Kidney capillary endothelial cell (primary cell): ENCODE data around the gene MYH7B.

Experiments used
- DNase-seq: peaks from one replicate; pipeline ENCODE4 v3.0.0-alpha.2; 2018; ENCODE audit warnings: low spot score

The MYH7B gene

DNA sequence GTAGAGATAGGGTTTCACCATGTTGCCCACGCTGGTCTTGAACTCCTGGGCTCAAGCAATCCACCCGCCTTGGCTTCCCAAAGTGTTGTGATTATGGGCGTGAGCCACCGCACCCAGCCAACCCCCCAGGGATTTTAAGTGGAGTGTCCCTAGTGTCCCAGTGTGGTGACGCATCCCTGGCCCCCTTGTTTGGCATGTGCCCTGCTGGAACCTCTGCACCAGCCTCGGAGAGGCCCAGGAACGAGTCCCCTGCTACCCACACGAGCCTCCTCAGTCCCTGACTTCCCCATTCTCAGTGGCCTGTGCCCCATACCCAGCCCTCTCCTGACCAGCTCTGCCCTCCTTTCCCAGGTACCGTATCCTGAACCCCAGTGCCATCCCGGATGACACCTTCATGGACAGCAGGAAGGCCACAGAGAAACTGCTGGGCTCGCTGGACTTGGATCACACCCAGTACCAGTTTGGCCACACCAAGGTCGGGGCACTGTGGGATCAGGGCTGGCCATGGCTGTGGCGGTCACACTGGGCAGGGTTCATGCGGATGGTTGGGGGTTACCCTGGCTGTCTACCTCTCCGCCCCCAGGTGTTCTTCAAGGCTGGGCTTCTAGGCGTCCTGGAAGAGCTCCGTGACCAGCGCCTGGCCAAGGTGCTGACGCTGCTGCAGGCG, 37.2 kb downstream of the MYH7B start:
- no peak for DNase-seq

DNA sequence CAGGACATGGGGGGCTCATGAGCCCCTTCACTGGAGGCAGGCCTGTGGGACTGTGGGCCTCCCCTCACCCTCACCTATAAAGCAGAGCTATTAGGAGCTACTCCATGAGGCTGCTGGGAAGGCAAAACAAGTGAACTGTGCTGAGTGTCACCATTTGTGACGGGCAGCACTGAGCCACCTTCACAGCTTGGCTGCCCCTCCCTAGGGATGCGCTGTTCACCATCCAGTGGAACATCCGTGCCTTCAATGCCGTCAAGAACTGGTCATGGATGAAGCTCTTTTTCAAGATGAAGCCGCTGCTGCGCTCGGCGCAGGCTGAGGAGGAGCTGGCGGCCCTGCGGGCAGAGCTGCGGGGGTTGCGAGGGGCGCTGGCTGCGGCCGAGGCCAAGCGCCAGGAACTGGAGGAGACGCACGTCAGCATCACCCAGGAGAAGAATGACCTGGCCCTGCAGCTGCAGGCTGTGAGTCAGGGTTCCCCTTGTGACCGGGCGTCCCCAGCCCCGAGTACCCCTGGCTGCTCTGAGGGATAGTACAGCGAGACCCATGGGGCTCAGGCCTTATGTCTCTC, 38.4 kb downstream of the MYH7B start:
- DNase-seq = no peak

DNA sequence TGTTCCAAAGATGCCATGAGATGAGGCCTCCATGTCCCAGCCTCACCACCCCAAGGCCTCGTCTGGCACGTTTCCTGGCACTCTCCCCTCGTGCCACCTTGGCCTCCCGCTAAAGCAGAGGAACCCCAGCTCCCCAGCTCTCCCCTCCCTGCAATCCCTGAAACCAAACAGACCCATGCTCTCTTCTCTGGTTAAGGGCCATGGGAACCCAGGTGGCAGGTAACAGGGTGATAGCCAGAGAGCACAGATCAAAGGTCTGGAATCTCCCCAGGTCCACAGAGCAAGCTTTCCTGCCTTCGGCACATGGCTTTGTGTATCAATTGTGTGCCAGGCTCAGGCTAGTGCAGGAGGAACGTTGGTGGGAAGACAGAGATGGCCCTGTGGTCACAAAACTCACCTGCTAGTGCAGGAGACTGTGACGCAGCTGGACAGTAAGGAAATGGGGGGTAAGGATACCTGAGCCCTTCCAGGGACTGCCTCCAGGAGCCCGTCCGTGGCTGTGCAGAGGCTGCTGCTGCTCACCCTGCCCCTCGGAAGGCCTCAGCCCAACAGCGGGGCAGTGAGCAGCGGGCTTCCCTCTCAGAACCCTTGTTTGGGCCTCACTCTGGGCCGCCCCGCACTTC, 39.0 kb downstream of the MYH7B start:
- no peak for DNase-seq

DNA sequence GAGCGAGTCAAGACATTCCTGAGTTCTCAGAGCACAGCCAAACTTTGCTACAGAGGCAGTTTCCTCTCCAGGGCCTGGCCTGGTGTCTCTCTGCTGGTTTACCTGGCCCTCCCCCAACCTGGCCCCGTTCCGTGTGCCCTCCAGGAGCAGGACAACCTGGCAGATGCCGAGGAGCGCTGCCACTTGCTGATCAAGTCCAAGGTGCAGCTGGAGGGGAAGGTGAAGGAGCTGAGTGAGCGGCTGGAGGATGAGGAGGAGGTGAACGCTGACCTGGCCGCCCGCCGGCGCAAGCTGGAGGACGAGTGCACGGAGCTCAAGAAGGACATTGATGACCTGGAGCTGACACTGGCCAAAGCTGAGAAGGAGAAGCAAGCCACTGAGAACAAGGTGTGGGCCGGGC, 39.5 kb downstream of the MYH7B start:
- no peak for DNase-seq

DNA sequence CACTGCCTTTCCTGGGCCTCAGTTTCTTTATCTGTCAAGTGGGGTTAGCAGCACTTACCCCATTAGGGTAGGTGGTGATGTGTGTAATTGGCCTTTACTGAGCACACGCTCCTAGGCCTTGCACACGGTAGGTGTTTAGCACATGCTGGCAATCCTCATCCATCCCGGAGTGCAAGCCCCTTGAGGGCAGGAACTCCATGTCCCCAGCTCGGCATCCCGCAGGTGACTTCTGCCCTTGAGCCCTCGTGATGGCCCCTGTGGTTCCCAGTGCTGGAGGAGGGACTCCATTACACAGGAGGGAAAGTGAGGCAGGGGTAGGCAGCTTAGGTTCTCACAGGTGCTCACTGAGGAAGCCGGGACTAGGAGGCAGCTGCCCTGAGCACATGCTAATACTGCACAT, 40.0 kb downstream of the MYH7B start:
- no peak for DNase-seq

DNA sequence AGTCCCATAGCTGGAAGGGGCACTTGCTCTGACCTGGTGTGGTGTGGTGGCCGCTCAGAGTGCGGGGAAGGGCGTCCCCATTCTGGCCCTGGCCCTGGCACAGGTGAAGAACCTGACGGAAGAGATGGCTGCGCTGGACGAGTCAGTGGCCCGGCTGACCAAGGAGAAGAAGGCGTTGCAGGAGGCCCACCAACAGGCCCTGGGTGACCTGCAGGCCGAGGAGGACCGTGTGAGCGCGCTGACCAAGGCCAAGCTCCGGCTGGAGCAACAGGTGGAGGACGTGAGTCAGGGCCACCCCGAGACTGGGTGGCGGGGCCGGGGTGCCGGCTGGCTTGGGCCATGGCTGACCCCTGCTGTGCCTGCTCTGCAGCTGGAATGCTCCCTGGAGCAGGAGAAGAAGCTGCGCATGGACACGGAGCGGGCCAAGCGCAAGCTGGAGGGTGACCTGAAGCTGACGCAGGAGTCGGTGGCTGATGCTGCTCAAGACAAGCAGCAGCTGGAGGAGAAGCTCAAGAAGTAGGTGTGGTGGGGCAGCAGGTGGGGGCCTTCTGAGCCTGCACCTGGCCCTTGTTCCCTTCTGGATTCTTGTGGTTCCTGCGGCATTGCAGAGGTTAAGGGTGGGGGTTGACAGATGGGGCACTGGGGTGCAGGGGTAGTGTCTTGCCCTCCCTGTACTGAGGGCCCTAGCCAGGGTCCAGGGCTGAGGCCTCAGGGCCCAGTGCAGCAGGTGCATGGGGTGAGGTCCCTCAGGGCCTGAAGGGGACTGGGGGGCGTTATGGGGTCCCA, 40.8 kb downstream of the MYH7B start:
- no peak for DNase-seq

DNA sequence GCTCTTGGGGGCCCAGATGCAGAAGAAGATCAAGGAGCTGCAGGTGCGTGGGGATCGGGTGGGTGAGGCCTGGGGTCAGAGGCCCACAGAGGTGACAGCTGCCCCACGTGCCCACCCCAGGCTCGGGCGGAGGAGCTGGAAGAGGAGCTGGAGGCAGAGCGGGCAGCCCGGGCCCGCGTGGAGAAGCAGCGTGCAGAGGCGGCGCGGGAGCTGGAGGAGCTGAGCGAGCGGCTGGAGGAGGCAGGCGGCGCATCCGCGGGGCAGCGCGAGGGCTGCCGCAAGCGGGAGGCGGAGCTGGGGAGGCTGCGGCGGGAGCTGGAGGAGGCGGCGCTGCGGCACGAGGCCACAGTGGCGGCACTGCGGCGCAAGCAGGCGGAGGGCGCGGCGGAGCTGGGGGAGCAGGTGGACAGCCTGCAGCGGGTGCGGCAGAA, 41.5 kb downstream of the MYH7B start:
- no peak for DNase-seq

DNA sequence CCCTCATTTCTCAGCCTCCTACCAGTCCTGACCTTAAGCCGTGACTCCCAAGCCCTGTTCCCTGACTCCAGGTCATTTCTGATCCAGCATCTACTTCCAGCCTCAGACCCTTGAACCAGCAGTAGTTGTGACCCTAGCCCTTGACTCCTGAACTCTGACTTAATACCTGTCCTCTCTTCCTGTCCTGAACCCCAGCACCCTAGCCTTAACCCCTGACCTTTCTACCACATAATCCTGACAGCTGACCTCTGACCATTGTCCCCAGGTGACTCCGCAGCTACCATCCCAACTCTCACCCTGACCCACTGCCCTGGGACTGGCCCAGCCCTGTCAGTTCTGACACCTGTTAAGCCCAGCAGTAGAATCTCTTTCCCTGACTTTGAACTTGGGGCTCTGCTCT, 42.1 kb downstream of the MYH7B start:
- no peak for DNase-seq

DNA sequence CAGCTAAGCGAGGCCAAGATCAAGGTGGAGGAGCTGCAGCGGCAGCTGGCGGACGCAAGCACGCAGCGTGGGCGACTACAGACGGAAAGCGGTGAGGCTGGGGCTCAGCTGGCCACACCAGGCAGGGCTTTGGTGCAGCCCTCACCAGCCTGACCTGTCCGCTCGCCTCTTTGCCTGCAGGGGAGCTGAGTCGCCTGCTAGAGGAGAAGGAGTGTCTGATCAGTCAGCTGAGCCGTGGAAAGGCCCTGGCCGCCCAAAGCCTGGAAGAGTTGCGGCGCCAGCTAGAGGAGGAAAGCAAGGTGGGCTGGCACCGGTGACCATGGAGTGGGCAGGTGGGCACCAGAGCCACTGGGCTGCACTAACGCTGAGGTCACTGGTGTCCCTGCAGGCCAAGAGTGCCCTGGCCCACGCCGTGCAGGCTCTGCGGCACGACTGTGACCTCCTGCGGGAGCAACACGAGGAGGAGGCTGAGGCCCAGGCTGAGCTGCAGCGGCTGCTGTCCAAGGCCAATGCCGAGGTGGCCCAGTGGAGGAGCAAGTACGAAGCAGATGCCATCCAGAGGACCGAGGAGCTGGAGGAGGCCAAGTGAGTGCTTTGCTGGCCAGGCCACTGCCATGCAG, 42.8 kb downstream of the MYH7B start:
- no peak for DNase-seq

DNA sequence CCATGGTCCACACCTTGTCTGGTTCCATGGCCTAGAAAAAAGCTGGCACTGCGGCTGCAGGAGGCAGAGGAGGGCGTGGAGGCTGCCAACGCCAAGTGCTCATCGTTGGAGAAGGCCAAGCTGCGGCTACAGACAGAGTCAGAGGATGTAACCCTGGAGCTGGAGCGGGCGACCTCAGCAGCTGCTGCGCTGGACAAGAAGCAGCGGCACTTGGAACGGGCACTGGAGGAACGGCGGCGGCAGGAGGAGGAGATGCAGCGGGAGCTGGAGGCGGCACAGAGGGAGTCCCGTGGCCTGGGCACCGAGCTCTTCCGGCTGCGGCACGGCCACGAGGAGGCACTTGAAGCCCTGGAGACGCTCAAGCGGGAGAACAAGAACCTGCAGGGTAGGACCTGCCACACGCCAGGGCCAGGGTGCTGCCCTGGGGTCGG, 43.4 kb downstream of the MYH7B start:
- DNase-seq = no peak

DNA sequence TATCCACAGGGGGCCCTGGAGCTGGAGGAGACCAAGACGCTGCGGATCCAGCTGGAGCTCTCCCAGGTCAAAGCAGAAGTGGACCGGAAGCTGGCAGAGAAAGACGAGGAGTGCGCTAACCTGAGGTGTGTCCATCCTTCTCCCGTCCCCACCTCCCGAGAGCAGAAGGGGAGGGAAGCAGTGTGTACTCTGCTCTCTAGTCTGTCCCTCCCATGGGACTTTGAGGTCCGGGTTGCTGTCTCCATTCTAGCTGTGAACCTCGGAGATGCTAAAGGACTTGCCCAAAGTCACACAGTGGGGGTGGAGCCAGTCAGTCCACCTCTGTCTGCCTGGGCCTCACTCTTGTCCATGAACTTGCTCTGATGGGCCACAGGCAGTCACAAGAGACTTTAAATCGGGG, 44.1 kb downstream of the MYH7B start:
- no peak for DNase-seq

DNA sequence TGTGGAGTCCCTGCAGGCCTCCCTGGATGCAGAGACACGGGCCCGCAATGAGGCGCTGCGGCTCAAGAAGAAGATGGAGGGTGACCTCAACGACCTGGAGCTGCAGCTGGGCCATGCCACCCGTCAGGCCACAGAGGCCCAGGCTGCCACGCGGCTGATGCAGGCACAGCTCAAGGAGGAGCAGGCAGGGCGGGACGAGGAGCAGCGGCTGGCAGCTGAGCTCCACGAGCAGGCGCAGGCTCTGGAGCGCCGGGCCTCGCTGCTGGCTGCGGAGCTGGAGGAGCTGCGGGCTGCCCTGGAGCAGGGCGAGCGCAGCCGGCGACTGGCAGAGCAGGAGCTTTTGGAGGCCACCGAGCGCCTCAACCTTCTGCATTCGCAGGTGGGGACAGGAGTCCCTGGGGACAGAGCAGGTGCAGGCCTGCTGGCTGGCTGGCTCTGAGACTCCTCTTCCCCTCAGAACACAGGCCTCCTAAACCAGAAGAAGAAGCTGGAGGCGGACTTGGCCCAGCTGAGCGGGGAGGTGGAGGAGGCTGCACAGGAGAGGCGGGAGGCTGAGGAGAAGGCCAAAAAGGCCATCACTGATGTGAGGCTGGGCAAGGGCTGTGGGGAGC, 44.7 kb downstream of the MYH7B start:
- no peak for DNase-seq

DNA sequence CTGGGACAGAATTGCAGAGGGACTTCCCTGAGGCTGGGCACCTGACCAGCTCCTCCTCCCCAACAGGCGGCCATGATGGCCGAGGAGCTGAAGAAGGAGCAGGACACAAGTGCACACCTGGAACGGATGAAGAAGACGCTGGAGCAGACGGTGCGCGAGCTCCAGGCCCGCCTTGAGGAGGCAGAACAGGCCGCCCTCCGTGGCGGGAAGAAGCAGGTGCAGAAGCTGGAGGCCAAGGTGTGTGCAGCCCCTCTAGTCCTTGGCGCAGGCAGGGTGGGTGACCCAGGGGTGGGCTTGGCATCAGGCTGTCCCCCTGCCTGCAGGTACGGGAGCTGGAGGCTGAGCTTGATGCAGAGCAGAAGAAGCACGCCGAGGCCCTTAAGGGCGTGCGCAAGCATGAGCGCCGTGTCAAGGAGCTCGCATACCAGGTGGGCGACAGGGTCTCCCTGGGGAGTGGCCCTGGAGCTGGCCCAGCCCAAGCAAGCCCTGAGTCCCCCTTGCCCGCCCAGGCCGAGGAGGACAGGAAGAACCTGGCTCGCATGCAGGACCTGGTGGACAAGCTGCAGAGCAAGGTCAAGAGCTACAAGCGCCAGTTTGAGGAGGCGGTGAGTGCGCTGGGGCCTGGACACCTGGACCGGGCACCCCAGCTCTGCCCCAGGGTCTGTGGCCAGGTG, 45.4 kb downstream of the MYH7B start:
- no peak for DNase-seq

DNA sequence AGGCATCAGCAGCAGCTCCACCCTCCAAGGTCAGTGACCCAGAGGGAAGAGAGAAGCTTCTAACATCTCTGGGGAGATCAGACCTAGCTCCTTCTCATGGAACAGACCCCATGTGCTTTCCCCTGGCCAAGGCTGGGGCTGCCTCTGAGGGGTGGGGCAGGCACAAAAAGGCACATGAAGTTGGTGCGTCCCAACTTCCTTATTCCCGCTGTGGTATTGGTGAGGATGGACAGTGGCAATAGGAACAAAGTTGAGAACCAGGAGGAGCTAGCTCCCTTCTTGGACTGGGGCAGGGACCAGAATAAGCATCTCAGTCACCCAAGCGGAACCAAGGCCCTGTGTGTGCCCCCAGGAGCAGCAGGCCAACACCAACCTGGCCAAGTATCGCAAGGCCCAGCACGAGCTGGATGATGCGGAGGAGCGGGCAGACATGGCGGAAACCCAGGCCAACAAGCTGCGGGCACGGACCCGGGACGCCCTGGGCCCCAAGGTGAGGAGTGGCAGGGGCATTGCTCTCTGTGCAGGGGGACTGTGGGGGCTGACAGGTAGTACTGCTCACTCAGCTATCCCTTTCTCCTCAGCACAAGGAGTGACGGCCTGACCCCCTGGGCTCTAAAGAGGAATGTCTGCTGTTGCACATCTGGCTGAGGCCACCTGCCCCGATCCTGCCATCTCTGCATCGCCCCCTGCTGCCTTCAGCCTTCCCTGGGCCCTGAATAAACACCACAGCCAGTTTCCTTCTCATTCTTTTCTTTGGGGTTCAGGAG, 46.1 kb downstream of the MYH7B start:
- no peak for DNase-seq

DNA sequence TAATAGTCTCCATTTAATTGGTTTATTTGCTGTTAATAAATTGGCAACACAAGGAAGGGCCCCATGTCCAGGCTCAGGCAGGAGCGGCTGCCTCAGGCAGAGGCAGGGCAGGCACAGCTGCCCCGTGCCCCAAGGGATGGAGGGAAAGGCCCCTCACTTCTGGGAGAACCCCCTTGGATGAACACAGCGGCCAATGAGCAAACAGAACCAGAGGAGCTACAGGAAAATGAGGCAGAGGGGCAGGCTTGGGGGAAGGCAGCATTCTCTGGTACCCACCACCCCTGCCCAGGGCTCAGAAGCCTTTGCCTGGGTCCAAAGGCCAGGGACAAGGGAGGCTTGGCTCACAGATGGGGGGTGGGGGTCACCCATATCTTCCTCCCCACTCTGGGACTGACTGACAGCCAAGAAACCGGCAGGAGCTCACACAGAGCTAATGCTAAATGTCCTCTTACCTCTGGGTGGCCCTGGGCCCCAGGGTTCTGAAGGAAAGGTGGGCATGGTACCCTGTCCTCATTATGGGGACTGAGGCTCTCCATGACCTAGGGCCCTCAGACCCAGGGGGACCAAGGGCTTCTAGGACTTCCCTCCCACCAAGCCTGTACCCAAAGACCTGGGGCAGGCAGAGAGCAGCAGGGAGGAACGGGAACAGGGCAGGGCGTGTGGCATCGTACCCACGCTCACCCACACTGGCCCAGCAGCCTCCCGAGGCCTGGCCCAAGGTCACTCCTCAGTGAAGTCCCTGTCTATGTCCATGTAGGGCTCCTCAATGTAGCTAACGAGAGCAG, 47.0 kb downstream of the MYH7B start:
- DNase-seq = no peak

DNA sequence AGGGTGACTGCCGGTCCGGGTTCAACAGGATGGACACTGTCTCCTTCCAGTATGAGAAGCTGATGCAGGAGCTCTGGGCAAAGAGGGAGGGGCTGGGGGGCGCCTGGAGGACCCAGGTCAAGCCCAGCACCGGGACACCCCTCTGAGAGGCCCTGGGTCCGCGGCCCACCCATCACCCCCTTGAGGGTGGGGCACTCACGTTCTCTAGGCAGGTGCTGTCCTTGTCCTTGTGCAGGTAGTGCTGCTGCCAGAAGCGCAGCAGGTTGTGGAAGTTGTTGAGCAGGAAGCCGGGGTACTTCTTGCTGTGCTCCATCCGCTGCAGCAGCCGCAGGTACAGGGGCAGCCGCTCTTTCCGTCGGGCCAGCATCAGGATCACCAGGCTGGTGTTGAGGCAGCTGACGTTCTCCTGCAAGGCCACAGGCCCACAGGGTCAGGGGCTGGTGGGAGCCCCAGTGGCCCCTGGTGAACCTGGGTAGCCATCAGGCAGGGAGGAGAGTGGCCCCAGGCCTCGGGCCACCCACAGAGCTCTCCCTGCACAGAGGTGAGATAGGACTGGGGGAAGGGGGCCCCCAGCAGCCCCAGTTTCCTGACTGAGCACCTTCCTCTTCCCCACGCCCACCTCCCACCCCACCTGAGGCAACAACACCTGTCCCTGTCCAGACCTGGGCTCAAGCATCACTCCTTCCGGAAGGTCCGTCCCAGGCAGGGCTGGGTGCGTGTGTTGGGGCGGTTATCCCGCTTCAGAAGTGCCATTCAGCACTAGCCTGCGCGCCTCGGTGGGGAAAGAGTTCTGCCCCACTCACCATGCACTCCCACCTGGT, 47.8 kb downstream of the MYH7B start:
- DNase-seq = no peak

DNA sequence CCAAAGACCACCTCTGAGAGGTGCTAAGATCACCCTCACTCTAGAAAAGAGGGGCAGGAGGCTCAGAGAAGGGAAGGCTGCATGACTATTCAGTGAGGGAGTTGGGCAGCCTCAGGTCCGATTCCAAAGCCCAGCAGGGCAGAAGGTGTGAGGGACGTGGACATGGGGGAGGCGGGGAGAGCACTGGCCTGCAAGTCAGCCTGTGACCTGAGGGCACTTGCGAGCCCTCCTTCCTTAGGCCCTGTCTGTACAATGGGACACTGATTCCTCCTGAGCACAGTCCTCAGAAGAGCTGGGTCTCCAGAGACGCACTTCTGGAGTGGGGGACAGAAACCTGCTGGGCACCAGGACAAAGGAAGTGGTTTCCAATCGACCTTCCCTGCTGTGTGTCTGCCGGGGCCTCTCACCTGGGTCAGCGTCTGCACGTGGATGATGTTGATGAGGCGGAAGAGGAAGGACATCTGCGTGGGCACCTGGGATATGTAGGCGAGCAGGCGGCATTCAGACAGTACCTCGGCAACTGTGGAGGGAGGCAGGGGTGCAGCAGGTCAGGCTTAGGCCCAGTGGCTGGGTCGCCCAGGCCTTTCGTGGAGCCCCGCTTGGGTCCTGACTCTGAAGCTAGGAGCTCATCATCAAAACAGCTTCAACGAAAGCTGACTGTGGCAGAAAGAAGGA, 48.5 kb downstream of the MYH7B start:
- no peak for DNase-seq

DNA sequence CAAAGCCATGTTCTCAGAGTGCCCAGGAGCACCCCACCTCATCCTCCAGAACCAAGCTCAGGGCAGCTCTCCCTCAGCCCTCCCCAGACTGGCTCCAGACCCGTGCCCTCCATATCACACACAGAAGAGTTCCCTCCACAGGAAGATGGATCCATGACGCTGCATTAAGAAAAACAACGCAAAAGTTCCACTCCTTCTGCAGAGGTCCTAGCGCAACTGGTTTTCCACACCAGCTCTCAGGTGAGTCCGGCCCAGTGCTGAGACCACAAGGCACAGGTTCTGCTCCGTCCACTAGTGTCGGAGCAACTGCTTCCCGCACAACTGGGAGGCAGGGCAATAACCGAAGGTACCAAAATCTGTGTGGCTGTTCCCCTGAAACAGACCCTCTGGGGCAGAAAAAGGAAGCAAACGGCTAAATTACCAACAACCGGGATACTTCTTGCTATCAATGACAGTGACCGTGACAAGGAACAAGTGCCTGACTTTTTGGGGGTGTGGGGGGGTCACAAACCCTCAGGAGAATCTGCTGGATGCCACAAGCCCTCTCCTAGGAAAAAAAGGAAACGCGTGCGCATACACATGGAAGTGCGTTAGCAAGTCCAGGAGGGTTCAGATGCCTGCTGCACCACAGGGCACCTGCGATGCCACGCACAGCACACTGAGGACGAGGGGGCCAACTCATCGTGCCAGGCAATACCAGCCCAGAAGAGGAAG, 49.2 kb downstream of the MYH7B start:
- DNase-seq = no peak
